B cell (primary cell): Measurements from ENCODE around the gene MAPK9. TPM values are rescaled to one million over a fixed set of nuclear protein-coding genes. Genes with fewer than 3 reads are reported as not detected.

Experiments used
- ATAC-seq: fragments of 200-7000 bp; cut with Tn5 transposase; one replicate; pipeline ENCODE4 v1.10.0; 2021; ENCODE audit warnings: low read depth, mild to moderate bottlenecking, moderate number of reproducible peaks, moderate library complexity
- CTCF ChIA-PET: fragments of 350-600 bp; sonication (Branson Sonifier 250); formaldehyde crosslinking; loops from one replicate; lab custom pipeline; 2021; ENCODE audit warnings: antibody characterized with exemption, inconsistent platforms; lab: Charles Lee
- POLR2A ChIA-PET: fragments of 350-600 bp; sonication (Branson Sonifier 250); formaldehyde crosslinking; loops from one replicate; lab custom pipeline; 2021; ENCODE audit warnings: antibody characterized with exemption; lab: Charles Lee
- DNase-seq: peaks from one replicate; pipeline ENCODE4 v3.0.0; 2013
- H2AFZ ChIP-seq: 2 replicates; pipeline ENCODE4 v1.6.1; 2012; ENCODE audit warnings: mild to moderate bottlenecking, low read depth, low read length; ENCODE audit not compliant: insufficient read depth, poor library complexity, severe bottlenecking
- H3K27ac ChIP-seq, 2 donors: 1 replicate in 1 of 2; 2 replicates in 1 of 2; pipeline ENCODE4 v1.5.1; 2012 to 2013; ENCODE audit warnings: low read length in 2 of 2, mild to moderate bottlenecking in 2 of 2, moderate library complexity in 1 of 2
- H3K27me3 ChIP-seq, 4 experiments: fragments of 200-600 bp in 1 of 4; sonication (generic) in 1 of 4; replicated peaks in 1 of 4; 1 replicate in 2 of 4; 2 replicates in 2 of 4; pipeline versions ENCODE4 v1.6.1 to v1.7.0; 2013 to 2016; ENCODE audit warnings: low read length in 3 of 4, mild to moderate bottlenecking in 2 of 4, mixed read lengths in 1 of 4, moderate library complexity in 1 of 4; ENCODE audit not compliant: insufficient read depth in 4 of 4, control insufficient read depth in 3 of 4; ENCODE audit errors: control extremely low read depth in 1 of 4
- H3K36me3 ChIP-seq, 2 experiments: replicated peaks in 1 of 2; 1 replicate in 1 of 2; 2 replicates in 1 of 2; pipeline versions ENCODE4 v1.6.1 to v1.7.1; 2013; ENCODE audit warnings: low read length in 1 of 2; ENCODE audit not compliant: insufficient read depth in 2 of 2, control insufficient read depth in 1 of 2; ENCODE audit errors: control extremely low read depth in 1 of 2, extremely low read depth in 1 of 2
- H3K4me1 ChIP-seq, 2 donors: fragments of 200-600 bp in 1 of 2; sonication (generic) in 1 of 2; 1 replicate in 1 of 2; 2 replicates in 1 of 2; pipeline versions ENCODE4 v1.5.1 to v1.6.1; 2013 to 2017; ENCODE audit warnings: low read length in 2 of 2; ENCODE audit not compliant: control insufficient read depth in 2 of 2, insufficient read depth in 2 of 2
- H3K4me2 ChIP-seq: replicated peaks from 2 replicates; pipeline ENCODE3; 2012; ENCODE audit warnings: mild to moderate bottlenecking, low read depth, low read length; ENCODE audit not compliant: poor library complexity, severe bottlenecking
- H3K4me3 ChIP-seq, 5 experiments: fragments of 200-600 bp in 1 of 5; sonication (generic) in 1 of 5; 1 replicate in 3 of 5; 2 replicates in 2 of 5; pipeline versions ENCODE4 v1.5.1 to v1.7.0; 2011 to 2016; ENCODE audit warnings: low read length in 4 of 5, mild to moderate bottlenecking in 4 of 5, low read depth in 2 of 5, control low read depth in 1 of 5, moderate library complexity in 1 of 5; ENCODE audit not compliant: insufficient read depth in 1 of 5; ENCODE audit errors: control extremely low read depth in 1 of 5, extremely low read depth in 1 of 5
- H3K79me2 ChIP-seq: fragments of 200-600 bp; sonication (generic); one replicate; pipeline ENCODE4 v1.6.0; 2016; ENCODE audit warnings: low read length; ENCODE audit not compliant: control insufficient read depth, insufficient read depth
- H3K9ac ChIP-seq: fragments of 200-600 bp; sonication (generic); 2 replicates; pipeline ENCODE4 v1.6.1; 2017; ENCODE audit warnings: mild to moderate bottlenecking, low read length, moderate library complexity
- H3K9me3 ChIP-seq, 3 donors: one replicate each; pipeline versions ENCODE4 v1.6.1 to v1.7.1; 2013; ENCODE audit warnings: low read length in 2 of 3; ENCODE audit not compliant: control insufficient read depth in 2 of 3, insufficient read depth in 1 of 3; ENCODE audit errors: control extremely low read depth in 1 of 3
- H4K20me1 ChIP-seq: 2 replicates; pipeline ENCODE4 v1.6.0; 2012; ENCODE audit warnings: mild to moderate bottlenecking, low read length; ENCODE audit not compliant: insufficient read depth, control insufficient read depth, poor library complexity, severe bottlenecking
- H3K27ac Mint-ChIP-seq: one replicate; pipeline ENCODE4 v1.8.0; 2021; ENCODE audit warnings: mixed read lengths
- H3K27me3 Mint-ChIP-seq: one replicate; pipeline ENCODE4 v1.8.0; 2021; ENCODE audit warnings: mixed read lengths
- H3K4me1 Mint-ChIP-seq: one replicate; pipeline ENCODE4 v1.8.0; 2021; ENCODE audit warnings: mixed read lengths
- H3K4me3 Mint-ChIP-seq: one replicate; pipeline ENCODE4 v1.8.0; 2021; ENCODE audit warnings: mixed read lengths
- H3K9me3 Mint-ChIP-seq: one replicate; pipeline ENCODE4 v1.8.0; 2022; ENCODE audit warnings: mixed read lengths; ENCODE audit not compliant: insufficient read depth
- EZH2 ChIP-seq: IDR thresholded peaks from 2 replicates; pipeline ENCODE4 v1.6.1; 2012; ENCODE audit warnings: borderline replicate concordance, low read depth, mild to moderate bottlenecking, moderate library complexity, low read length; ENCODE audit not compliant: insufficient read depth, poor library complexity, severe bottlenecking
- WGBS: methylation state at CpG from one replicate; pipeline ENCODE4 v1.1.5; 2013; ENCODE audit warnings: missing lambda C conversion rate; ENCODE audit not compliant: insufficient coverage; 5-methylcytosine and 5-hydroxymethylcytosine counted together
- intact Hi-C: fragments of 100-400 bp; cut with micrococcal nuclease; formaldehyde crosslinking; loops from one replicate; pipeline ENCODE4 v1.10.0; 2022
- polyA plus RNA-seq: library from polyadenylated mRNA; depleted of rRNA; stranded (reverse); fragments of >200 nt; gene quantifications from 2 replicates; pipeline ENCODE4 v1.2.3, GENCODE V29; 2012
- total RNA-seq, 2 donors: library from RNA; stranded (reverse); fragments of 120-200 nt in 1 of 2; gene quantifications; 1 replicate in 1 of 2; 2 replicates in 1 of 2; pipeline versions ENCODE4 v1.2.3 to v1.2.4, GENCODE V29; 2013 to 2022
- TF ChIP-seq, protein P1 (sequence below): fragments of 200-600 bp; IDR thresholded peaks from one replicate; pipeline ENCODE4 v1.8.0; 2022; ENCODE audit warnings: antibody characterized with exemption, mild to moderate bottlenecking

MAPK9 gene
- total and polyA plus RNA-seq, 2 donors (not counting 1 experiment from before 2014, with no cell fraction given), result 19.7 to 40.4 TPM

- H3K27me3 Mint-ChIP-seq, result no peaks in the 10 kb centered on the region
- Histone ChIP-seq H3K9ac (no peak overlapping the region), H3K4me1 (peaks cover 11 to 12% of the 10 kb centered on the region in 2 donors), H3K27ac (no peak overlapping the region), H2AFZ (no peak overlapping the region), H3K79me2 (peaks cover 61% of the 10 kb centered on the region), H3K4me2 (no peak overlapping the region), H3K9me3 (no peaks in the 10 kb centered on the region), H4K20me1 (peaks cover 35% of the 10 kb centered on the region), H3K4me3 (no peak overlapping the region), H3K27me3 (no peaks in the 10 kb centered on the region), H3K36me3 (peaks cover 0 to 21% of the 10 kb centered on the region in 2 experiments)
- intact Hi-C loops, result no loop called here
- no peak for ATAC-seq
- TF ChIP-seq, protein P1, sequence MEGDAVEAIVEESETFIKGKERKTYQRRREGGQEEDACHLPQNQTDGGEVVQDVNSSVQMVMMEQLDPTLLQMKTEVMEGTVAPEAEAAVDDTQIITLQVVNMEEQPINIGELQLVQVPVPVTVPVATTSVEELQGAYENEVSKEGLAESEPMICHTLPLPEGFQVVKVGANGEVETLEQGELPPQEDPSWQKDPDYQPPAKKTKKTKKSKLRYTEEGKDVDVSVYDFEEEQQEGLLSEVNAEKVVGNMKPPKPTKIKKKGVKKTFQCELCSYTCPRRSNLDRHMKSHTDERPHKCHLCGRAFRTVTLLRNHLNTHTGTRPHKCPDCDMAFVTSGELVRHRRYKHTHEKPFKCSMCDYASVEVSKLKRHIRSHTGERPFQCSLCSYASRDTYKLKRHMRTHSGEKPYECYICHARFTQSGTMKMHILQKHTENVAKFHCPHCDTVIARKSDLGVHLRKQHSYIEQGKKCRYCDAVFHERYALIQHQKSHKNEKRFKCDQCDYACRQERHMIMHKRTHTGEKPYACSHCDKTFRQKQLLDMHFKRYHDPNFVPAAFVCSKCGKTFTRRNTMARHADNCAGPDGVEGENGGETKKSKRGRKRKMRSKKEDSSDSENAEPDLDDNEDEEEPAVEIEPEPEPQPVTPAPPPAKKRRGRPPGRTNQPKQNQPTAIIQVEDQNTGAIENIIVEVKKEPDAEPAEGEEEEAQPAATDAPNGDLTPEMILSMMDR, result no peak
- peaks cover 18% of the 10 kb centered on the region for H3K4me1 Mint-ChIP-seq
- WGBS, result 94% methylated on average over 1 of the region's 2 CpGs
- no peaks in the 10 kb centered on the region for H3K9me3 Mint-ChIP-seq
- no peak for DNase-seq
- no peak overlapping the region for H3K27ac Mint-ChIP-seq
- H3K4me3 Mint-ChIP-seq, result no peak overlapping the region
- ChIA-PET CTCF (no interaction called here), POLR2A (no interaction called here)
Measured at GRCh38 chr5:180287404-180287803, 4.5 kb downstream of the MAPK9 start.

DNA sequence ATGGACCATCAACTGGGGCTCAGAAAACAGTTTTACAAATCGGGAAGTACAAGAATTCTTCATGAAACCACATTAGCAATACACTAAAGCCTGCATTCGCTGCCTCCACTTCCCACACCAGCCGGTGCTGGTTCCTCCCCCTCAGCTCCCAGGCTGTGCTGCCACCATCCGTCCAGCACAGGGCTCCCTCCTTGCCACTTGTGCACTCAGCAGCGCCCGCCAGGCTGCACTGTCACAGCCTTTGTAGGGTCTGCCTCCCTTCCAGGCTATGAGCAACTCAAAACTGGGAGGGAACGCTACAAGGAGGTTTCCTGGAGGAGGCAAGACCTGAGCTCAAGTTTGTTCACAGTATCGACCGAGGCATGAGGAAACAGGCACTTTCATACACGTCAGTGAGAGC lies 7.7 kb downstream of the MAPK9 start:
- ChIA-PET CTCF (interaction anchor here (1.1 kb wide), 1 partner anchor 44 kb away, joined by 3 read pairs; no protein-coding TSS in a partner anchor), POLR2A (no interaction called here)
- Histone ChIP-seq H3K4me2 (no peak overlapping the region), H3K9me3 (no peaks in the 10 kb centered on the region), H3K4me3 (no peak overlapping the region), H4K20me1 (peaks cover 32% of the 10 kb centered on the region), H3K4me1 (no peaks in the 10 kb centered on the region), H3K27ac (no peak overlapping the region), H3K27me3 (no peaks in the 10 kb centered on the region), H2AFZ (no peak overlapping the region), H3K9ac (no peak overlapping the region), H3K36me3 (peaks cover 0 to 50% of the 10 kb centered on the region in 2 experiments), H3K79me2 (peaks cover 46% of the 10 kb centered on the region)
- Mint-ChIP-seq H3K4me1 (peaks cover 6% of the 10 kb centered on the region), H3K27me3 (no peaks in the 10 kb centered on the region), H3K27ac (no peak overlapping the region), H3K9me3 (no peaks in the 10 kb centered on the region), H3K4me3 (no peak overlapping the region)
- no peak for ATAC-seq
- intact Hi-C loops, result no loop called here
- DNase-seq, result no peak
- TF ChIP-seq EZH2, result no peak
- TF ChIP-seq, protein P1, result no peak
- 95% methylated on average over 7 of the region's 10 CpGs for WGBS
